SK-N-SH (cell line): Measurements from ENCODE around the gene TGOLN2. TPM values are rescaled to one million over a fixed set of nuclear protein-coding genes. Genes with fewer than 3 reads are reported as not detected.

Source experiments
- CTCF ChIA-PET: fragments of 300-600, 350-600 bp; formaldehyde crosslinking; extraction: SDS; loops from one replicate; lab custom pipeline; 2021; lab: Yijun Ruan, JAX
- POLR2A ChIA-PET: fragments of 350-600 bp; sonication (Branson Sonifier 250); formaldehyde crosslinking; extraction: SDS; loops from one replicate; lab custom pipeline; 2020; ENCODE audit warnings: antibody characterized with exemption, inconsistent platforms; lab: Yijun Ruan, JAX
- DNase-seq: peaks from one replicate; pipeline ENCODE4 v3.0.0; 2012
- H2AFZ ChIP-seq: fragments of 200-600 bp; sonication (generic); 2 replicates; pipeline ENCODE4 v1.8.1; 2016; ENCODE audit warnings: antibody characterized with exemption, mild to moderate bottlenecking, low read depth
- H3F3A ChIP-seq: fragments of 200-600 bp; sonication (generic); replicated peaks from 2 replicates; pipeline ENCODE3; 2016; ENCODE audit warnings: antibody characterized with exemption, mild to moderate bottlenecking; ENCODE audit not compliant: insufficient read depth
- H3K27ac ChIP-seq, 2 experiments: fragments of 200-500 bp in 1 of 2; fragments of 200-600 bp in 1 of 2; sonication (Bioruptor generic) in 1 of 2; sonication (generic), shearing (Covaris generic) in 1 of 2; 2 replicates each; pipeline versions ENCODE4 v1.5.1 to v1.6.1; 2014 to 2016; ENCODE audit warnings: low read depth in 2 of 2, inconsistent platforms in 1 of 2, low read length in 1 of 2, mild to moderate bottlenecking in 1 of 2, mixed read lengths in 1 of 2
- H3K27me3 ChIP-seq: fragments of 200-600 bp; sonication (generic), shearing (Covaris generic); 2 replicates; pipeline ENCODE4 v1.6.1; 2016; ENCODE audit warnings: mixed run types; ENCODE audit not compliant: insufficient read depth
- H3K36me3 ChIP-seq, 2 experiments: fragments of 200-500 bp in 1 of 2; fragments of 200-600 bp in 1 of 2; sonication (Bioruptor generic) in 1 of 2; sonication (generic) in 1 of 2; replicated peaks in 1 of 2; 2 replicates each; pipeline versions ENCODE3 to v1.5.1; 2014 to 2016; ENCODE audit warnings: low read length in 1 of 2, mild to moderate bottlenecking in 1 of 2; ENCODE audit not compliant: insufficient read depth in 2 of 2, control insufficient read depth in 1 of 2
- H3K4me1 ChIP-seq, 2 experiments: fragments of 200-500 bp in 1 of 2; fragments of 200-600 bp in 1 of 2; sonication (Bioruptor generic) in 1 of 2; sonication (generic), shearing (Covaris generic) in 1 of 2; 2 replicates each; pipeline versions ENCODE4 v1.5.1 to v1.6.1; 2014 to 2016; ENCODE audit warnings: low read depth in 1 of 2, low read length in 1 of 2, mixed run types in 1 of 2; ENCODE audit not compliant: insufficient read depth in 2 of 2, control insufficient read depth in 1 of 2
- H3K4me2 ChIP-seq: fragments of 200-600 bp; sonication (generic), shearing (Covaris generic); 2 replicates; pipeline ENCODE4 v1.6.1; 2017; ENCODE audit warnings: mixed run types
- H3K4me3 ChIP-seq, 2 experiments: fragments of 200-500 bp in 1 of 2; fragments of 200-600 bp in 1 of 2; sonication (Bioruptor generic) in 1 of 2; sonication (generic), shearing (Covaris generic) in 1 of 2; 2 replicates each; pipeline versions ENCODE4 v1.5.1 to v1.8.1; 2014 to 2016; ENCODE audit warnings: low read depth in 2 of 2, inconsistent platforms in 1 of 2, low read length in 1 of 2, mild to moderate bottlenecking in 1 of 2, mixed read lengths in 1 of 2, moderate library complexity in 1 of 2
- H3K79me2 ChIP-seq: fragments of 200-600 bp; sonication (generic); 2 replicates; pipeline ENCODE4 v1.8.1; 2017; ENCODE audit warnings: mild to moderate bottlenecking; ENCODE audit not compliant: insufficient read depth
- H3K9ac ChIP-seq: fragments of 200-600 bp; sonication (generic); 2 replicates; pipeline ENCODE4 v1.6.1; 2017; ENCODE audit warnings: mixed run types
- H3K9me2 ChIP-seq: fragments of 200-600 bp; sonication (generic); 2 replicates; pipeline ENCODE4 v1.6.1; 2017; ENCODE audit warnings: mixed run types
- H3K9me3 ChIP-seq: fragments of 200-600 bp; sonication (generic); 2 replicates; pipeline ENCODE4 v1.6.1; 2017; ENCODE audit warnings: mixed run types, mild to moderate bottlenecking, moderate library complexity
- H4K20me1 ChIP-seq: fragments of 200-600 bp; sonication (generic); 2 replicates; pipeline ENCODE4 v1.6.1; 2017; ENCODE audit warnings: mild to moderate bottlenecking, mixed run types; ENCODE audit not compliant: insufficient read depth
- EP300 ChIP-seq, 2 experiments: IDR thresholded peaks; 2 replicates each; pipeline versions ENCODE4 v1.4.0 to v1.6.1; 2012; ENCODE audit warnings: borderline replicate concordance in 1 of 2, low read depth in 1 of 2, low read length in 1 of 2
- EZH2phosphoT487 ChIP-seq: fragments of 200-600 bp; sonication (generic); IDR thresholded peaks from 2 replicates; pipeline ENCODE4 v1.6.1; 2017; ENCODE audit warnings: low read depth, mixed run types, mild to moderate bottlenecking, antibody characterized with exemption, moderate library complexity, borderline replicate concordance
- FOXJ3 ChIP-seq: sonication (generic); formaldehyde crosslinking; IDR thresholded peaks from 2 replicates; pipeline ENCODE4 v1.5.1; 2020; ENCODE audit warnings: mild to moderate bottlenecking, missing genetic modification reagents
- GABPA ChIP-seq: IDR thresholded peaks from 2 replicates; pipeline ENCODE4 v1.4.0; 2012; ENCODE audit warnings: low read depth, mild to moderate bottlenecking
- JUND ChIP-seq: IDR thresholded peaks from 2 replicates; pipeline ENCODE4 v1.4.0; 2012
- MXI1 ChIP-seq: IDR thresholded peaks from 2 replicates; pipeline ENCODE4 v1.6.1; 2012; ENCODE audit warnings: mild to moderate bottlenecking, low read depth, low read length, improper control_type of control experiment
- NRF1 ChIP-seq: IDR thresholded peaks from 2 replicates; pipeline ENCODE4 v1.6.1; 2012; ENCODE audit warnings: low read depth, mild to moderate bottlenecking, low read length
- RCOR1 ChIP-seq: fragments of 150-350 bp; IDR thresholded peaks from 2 replicates; pipeline ENCODE4 v1.6.1; 2017; ENCODE audit warnings: antibody characterized with exemption, low read length
- RFX5 ChIP-seq: IDR thresholded peaks from 2 replicates; pipeline ENCODE4 v1.6.1; 2012; ENCODE audit warnings: mild to moderate bottlenecking, improper control_type of control experiment, low read length
- SIN3A ChIP-seq: IDR thresholded peaks from 2 replicates; pipeline ENCODE4 v1.6.1; 2012; ENCODE audit warnings: low read depth, mild to moderate bottlenecking, low read length, moderate library complexity, borderline replicate concordance
- SMC3 ChIP-seq: IDR thresholded peaks from 2 replicates; pipeline ENCODE4 v1.6.1; 2012; ENCODE audit warnings: low read depth, low read length, improper control_type of control experiment
- YY1 ChIP-seq: IDR thresholded peaks from 2 replicates; pipeline ENCODE4 v1.4.0; 2012; ENCODE audit warnings: low read depth, mild to moderate bottlenecking
- WGBS: methylation state at CpG from one replicate; pipeline ENCODE4 v1.1.6; 2017; ENCODE audit warnings: low lambda C conversion rate; 5-methylcytosine and 5-hydroxymethylcytosine counted together
- polyA plus RNA-seq, 3 experiments: library from polyadenylated mRNA; depleted of rRNA; stranded (reverse); fragments of >200 nt; gene quantifications; 2 replicates each; pipeline ENCODE4 v1.2.3, GENCODE V29; 2012
- TF ChIP-seq, protein P1 (sequence below): IDR thresholded peaks from 2 replicates; pipeline ENCODE4 v1.6.1; 2012; ENCODE audit warnings: mild to moderate bottlenecking, low read depth, low read length, moderate library complexity
- TF ChIP-seq, protein P2 (sequence below): IDR thresholded peaks from 2 replicates; pipeline ENCODE4 v1.4.0; 2012; ENCODE audit warnings: low read depth, borderline replicate concordance
- TF ChIP-seq, protein P3 (sequence below): fragments of 200-600 bp; sonication (generic); IDR thresholded peaks from 2 replicates; pipeline ENCODE4 v1.6.1; 2017; ENCODE audit warnings: antibody characterized with exemption, mild to moderate bottlenecking, moderate library complexity
- TF ChIP-seq, protein P4 (sequence below): IDR thresholded peaks from 2 replicates; pipeline ENCODE4; 2012

Gene TGOLN2
- polyA plus RNA-seq, 1 of the 3 experiments (the other 2 are of a cell fraction) = 138 TPM

DNA sequence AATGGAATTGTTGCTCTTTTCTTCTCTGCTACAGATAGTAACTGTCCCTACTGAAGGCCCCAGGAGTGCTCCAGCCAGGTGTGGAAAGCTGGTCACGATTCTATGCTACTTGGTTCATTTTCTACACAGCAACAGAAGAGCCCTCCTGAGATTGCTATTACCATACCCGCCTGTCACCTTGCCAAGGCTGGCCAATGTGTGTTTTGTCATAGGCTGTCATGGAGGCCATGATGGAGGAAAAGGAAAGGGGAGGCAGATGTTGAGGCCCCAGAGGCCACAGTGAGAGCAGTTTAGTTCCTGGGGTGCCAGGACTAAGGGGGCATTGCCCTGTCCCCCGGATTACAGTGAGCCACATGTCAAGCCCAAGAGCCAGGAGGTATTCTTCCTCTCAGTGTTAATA lies 27.7 kb upstream of the TGOLN2 start:
- POLR2A ChIA-PET = interaction anchor here (1.5 kb wide), 1 partner anchor 183 kb away, joined by 7 read pairs; the partner anchor contains the start of gene MAT2A
- peak overlapping the region; percentile 80 for H2AFZ ChIP-seq
- peaks cover 63% of the 10 kb centered on the region for H3K79me2 ChIP-seq

DNA sequence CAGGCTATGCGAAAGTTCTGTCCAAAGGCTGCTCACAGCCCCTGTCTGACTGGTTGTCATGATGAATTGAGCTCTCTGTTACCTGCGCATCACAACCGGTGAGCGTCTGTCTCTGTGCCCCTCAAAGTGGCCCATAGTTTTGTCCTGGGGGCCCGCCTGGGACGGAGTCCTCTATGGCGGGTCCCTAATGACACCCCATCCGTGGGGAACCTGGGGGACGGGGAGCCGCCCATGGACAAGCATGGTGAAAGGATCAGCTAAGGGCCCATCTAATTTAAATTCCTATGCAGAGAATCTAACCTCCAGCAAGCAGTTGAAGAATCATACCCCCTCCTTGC lies 27.3 kb upstream of the TGOLN2 start:
- DNase-seq = no peak
- TF ChIP-seq FOXJ3 (CRISPR knock-in tag) = no peak
- TF ChIP-seq SIN3A = no peak
- no peak for TF ChIP-seq GABPA
- no peak for TF ChIP-seq EP300 (IDR thresholded peaks at IDR 0.05; ENCODE audit: borderline replicate concordance in 1 of 2, low read depth in 1 of 2, low read length in 1 of 2)
- TF ChIP-seq, protein P1, sequence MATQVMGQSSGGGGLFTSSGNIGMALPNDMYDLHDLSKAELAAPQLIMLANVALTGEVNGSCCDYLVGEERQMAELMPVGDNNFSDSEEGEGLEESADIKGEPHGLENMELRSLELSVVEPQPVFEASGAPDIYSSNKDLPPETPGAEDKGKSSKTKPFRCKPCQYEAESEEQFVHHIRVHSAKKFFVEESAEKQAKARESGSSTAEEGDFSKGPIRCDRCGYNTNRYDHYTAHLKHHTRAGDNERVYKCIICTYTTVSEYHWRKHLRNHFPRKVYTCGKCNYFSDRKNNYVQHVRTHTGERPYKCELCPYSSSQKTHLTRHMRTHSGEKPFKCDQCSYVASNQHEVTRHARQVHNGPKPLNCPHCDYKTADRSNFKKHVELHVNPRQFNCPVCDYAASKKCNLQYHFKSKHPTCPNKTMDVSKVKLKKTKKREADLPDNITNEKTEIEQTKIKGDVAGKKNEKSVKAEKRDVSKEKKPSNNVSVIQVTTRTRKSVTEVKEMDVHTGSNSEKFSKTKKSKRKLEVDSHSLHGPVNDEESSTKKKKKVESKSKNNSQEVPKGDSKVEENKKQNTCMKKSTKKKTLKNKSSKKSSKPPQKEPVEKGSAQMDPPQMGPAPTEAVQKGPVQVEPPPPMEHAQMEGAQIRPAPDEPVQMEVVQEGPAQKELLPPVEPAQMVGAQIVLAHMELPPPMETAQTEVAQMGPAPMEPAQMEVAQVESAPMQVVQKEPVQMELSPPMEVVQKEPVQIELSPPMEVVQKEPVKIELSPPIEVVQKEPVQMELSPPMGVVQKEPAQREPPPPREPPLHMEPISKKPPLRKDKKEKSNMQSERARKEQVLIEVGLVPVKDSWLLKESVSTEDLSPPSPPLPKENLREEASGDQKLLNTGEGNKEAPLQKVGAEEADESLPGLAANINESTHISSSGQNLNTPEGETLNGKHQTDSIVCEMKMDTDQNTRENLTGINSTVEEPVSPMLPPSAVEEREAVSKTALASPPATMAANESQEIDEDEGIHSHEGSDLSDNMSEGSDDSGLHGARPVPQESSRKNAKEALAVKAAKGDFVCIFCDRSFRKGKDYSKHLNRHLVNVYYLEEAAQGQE = no peak
- TF ChIP-seq MXI1 = no peak
- TF ChIP-seq JUND = no peak
- no peak for TF ChIP-seq SMC3

More for the DNA sequence above, 27.7 kb upstream of the TGOLN2 start:
- peak overlapping the region; percentile 82 for H3K4me2 ChIP-seq
- H3K27me3 ChIP-seq = no peaks in the 10 kb centered on the region
- DNase-seq = no peak
- CTCF ChIA-PET = interaction anchor here (1.4 kb wide), 1 partner anchor 19 kb away, joined by 4 read pairs; no protein-coding TSS in a partner anchor
- H3K9ac ChIP-seq = peak overlapping the region; percentile 89; the same call in 1 of the 2 replicates
- TF ChIP-seq, protein P2, sequence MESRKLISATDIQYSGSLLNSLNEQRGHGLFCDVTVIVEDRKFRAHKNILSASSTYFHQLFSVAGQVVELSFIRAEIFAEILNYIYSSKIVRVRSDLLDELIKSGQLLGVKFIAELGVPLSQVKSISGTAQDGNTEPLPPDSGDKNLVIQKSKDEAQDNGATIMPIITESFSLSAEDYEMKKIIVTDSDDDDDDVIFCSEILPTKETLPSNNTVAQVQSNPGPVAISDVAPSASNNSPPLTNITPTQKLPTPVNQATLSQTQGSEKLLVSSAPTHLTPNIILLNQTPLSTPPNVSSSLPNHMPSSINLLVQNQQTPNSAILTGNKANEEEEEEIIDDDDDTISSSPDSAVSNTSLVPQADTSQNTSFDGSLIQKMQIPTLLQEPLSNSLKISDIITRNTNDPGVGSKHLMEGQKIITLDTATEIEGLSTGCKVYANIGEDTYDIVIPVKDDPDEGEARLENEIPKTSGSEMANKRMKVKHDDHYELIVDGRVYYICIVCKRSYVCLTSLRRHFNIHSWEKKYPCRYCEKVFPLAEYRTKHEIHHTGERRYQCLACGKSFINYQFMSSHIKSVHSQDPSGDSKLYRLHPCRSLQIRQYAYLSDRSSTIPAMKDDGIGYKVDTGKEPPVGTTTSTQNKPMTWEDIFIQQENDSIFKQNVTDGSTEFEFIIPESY = no peak
- TF ChIP-seq, protein P3, sequence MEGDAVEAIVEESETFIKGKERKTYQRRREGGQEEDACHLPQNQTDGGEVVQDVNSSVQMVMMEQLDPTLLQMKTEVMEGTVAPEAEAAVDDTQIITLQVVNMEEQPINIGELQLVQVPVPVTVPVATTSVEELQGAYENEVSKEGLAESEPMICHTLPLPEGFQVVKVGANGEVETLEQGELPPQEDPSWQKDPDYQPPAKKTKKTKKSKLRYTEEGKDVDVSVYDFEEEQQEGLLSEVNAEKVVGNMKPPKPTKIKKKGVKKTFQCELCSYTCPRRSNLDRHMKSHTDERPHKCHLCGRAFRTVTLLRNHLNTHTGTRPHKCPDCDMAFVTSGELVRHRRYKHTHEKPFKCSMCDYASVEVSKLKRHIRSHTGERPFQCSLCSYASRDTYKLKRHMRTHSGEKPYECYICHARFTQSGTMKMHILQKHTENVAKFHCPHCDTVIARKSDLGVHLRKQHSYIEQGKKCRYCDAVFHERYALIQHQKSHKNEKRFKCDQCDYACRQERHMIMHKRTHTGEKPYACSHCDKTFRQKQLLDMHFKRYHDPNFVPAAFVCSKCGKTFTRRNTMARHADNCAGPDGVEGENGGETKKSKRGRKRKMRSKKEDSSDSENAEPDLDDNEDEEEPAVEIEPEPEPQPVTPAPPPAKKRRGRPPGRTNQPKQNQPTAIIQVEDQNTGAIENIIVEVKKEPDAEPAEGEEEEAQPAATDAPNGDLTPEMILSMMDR = no peak
- TF ChIP-seq NRF1 (no peak), RFX5 (no peak), FOXJ3 (CRISPR knock-in tag) (no peak), EZH2phosphoT487 (no peak), YY1 (no peak), RCOR1 (no peak)
- TF ChIP-seq, protein P4, sequence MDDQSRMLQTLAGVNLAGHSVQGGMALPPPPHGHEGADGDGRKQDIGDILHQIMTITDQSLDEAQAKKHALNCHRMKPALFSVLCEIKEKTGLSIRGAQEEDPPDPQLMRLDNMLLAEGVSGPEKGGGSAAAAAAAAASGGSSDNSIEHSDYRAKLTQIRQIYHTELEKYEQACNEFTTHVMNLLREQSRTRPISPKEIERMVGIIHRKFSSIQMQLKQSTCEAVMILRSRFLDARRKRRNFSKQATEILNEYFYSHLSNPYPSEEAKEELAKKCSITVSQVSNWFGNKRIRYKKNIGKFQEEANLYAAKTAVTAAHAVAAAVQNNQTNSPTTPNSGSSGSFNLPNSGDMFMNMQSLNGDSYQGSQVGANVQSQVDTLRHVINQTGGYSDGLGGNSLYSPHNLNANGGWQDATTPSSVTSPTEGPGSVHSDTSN = no peak
- H3K36me3 ChIP-seq = peaks cover 17 to 22% of the 10 kb centered on the region in 2 experiments
- no peaks in the 10 kb centered on the region for H3F3A ChIP-seq
- H3K4me3 ChIP-seq = peak overlapping the region; percentile 75 to 89
- no peaks in the 10 kb centered on the region for H3K9me2 ChIP-seq
- H3K4me1 ChIP-seq = peaks cover 5 to 10% of the 10 kb centered on the region in 2 experiments; a peak in 2 of 4 replicates
- H3K9me3 ChIP-seq = no peaks in the 10 kb centered on the region
- H3K27ac ChIP-seq = no peak overlapping the region
- 70% methylated on average over 3 of the region's 3 CpGs for WGBS
- no peaks in the 10 kb centered on the region for H4K20me1 ChIP-seq

More for the DNA sequence above, 27.3 kb upstream of the TGOLN2 start:
- peak overlapping the region in 1 of 2 experiments; percentile 42; a peak in 1 of 4 replicates for H3K27ac ChIP-seq
- no peaks in the 10 kb centered on the region for H4K20me1 ChIP-seq
- H3K4me1 ChIP-seq = peaks cover 5 to 10% of the 10 kb centered on the region in 2 experiments; a peak in 2 of 4 replicates
- H3K36me3 ChIP-seq = peaks cover 20 to 22% of the 10 kb centered on the region in 2 experiments
- peak overlapping the region; percentile 80 for H2AFZ ChIP-seq
- 16% methylated on average over 3 of the region's 10 CpGs for WGBS
- peak overlapping the region; percentile 82 for H3K4me2 ChIP-seq
- H3K9me2 ChIP-seq = no peaks in the 10 kb centered on the region
- POLR2A ChIA-PET = interaction anchor here (1.0 to 2.5 kb wide), 7 partner anchors 14 to 257 kb away, joined by 3 to 14 read pairs (median 5); partner anchors contain the start of genes C2orf68, MAT2A, SH2D6 and TGOLN2
- H3K79me2 ChIP-seq = peaks cover 63% of the 10 kb centered on the region
- CTCF ChIA-PET = interaction anchor here (0.8 to 1.4 kb wide), 4 partner anchors 11 to 64 kb away, joined by 3 to 5 read pairs (median 4); partner anchors contain the start of gene TGOLN2
- H3K27me3 ChIP-seq = no peaks in the 10 kb centered on the region
- no peaks in the 10 kb centered on the region for H3K9me3 ChIP-seq
- peak overlapping the region; percentile 89 for H3K9ac ChIP-seq
- H3K4me3 ChIP-seq = peak overlapping the region; percentile 75 to 89
- H3F3A ChIP-seq = no peaks in the 10 kb centered on the region
